ENCODE measurements around the gene AHCTF1. TPM values are rescaled to one million over a fixed set of nuclear protein-coding genes. Genes with fewer than 3 reads are reported as not detected.
A peak's percentile ranks its signal among the peaks of the same experiment; 100 is the strongest.
"Not testable (repeated sequence)": the region's sequence is repeated elsewhere in the genome, so short reads cannot be mapped to it uniquely, and the experiment has no call there.

Gene AHCTF1
- total and polyA plus RNA-seq, 2 experiments from 2014 or later: 21.7 to 49.8 TPM

- H3K27me3 ChIP-seq (ENCODE audit: insufficient read depth); H3K36me3 Mint-ChIP-seq (ENCODE audit: low read depth); H3K4me1 ChIP-seq (ENCODE audit: insufficient read depth); H3K4me3 Mint-ChIP-seq; ATAC-seq; H3K36me3 ChIP-seq (ENCODE audit: insufficient read depth); H4K20me1 ChIP-seq (replicated peaks; ENCODE audit: insufficient read depth); H3F3A ChIP-seq (replicated peaks; ENCODE audit: low read depth); H3K27me3 Mint-ChIP-seq (ENCODE audit: insufficient read depth, low read depth, poor library complexity); H3K27ac Mint-ChIP-seq; H3K27ac ChIP-seq (ENCODE audit: low read depth); H2AFZ ChIP-seq; H3K4me2 ChIP-seq; DNase-seq (ENCODE audit: low spot score); H3K79me2 ChIP-seq (replicated peaks; ENCODE audit: insufficient read depth); H3K4me1 Mint-ChIP-seq; H3K9me2 ChIP-seq (ENCODE audit: insufficient read depth); H3K4me3 ChIP-seq: not testable (repeated sequence)
- peaks cover 10% of the 10 kb centered on the region for H3K9me3 Mint-ChIP-seq
These were observed 114.0 kb downstream of the AHCTF1 start for GRCh38 chr1:246817778-246818177.

GRCh38 chr1:246815693-246816270, 116.0 kb downstream of the AHCTF1 start:
- H3K4me2 ChIP-seq: no peak overlapping the region
- no peaks in the 10 kb centered on the region; the same call in 1 of the 2 replicates for H3K36me3 ChIP-seq (ENCODE audit: insufficient read depth)
- ATAC-seq (no peak), DNase-seq (ENCODE audit: low spot score) (no peak)
- H4K20me1 ChIP-seq (replicated peaks; ENCODE audit: insufficient read depth): no peaks in the 10 kb centered on the region
- Mint-ChIP-seq H3K4me1 (peaks cover 16% of the 10 kb centered on the region), H3K27me3 (ENCODE audit: insufficient read depth, low read depth, poor library complexity) (peaks cover 19% of the 10 kb centered on the region), H3K4me3 (no peak overlapping the region), H3K9me3 (peaks cover 14% of the 10 kb centered on the region), H3K36me3 (ENCODE audit: low read depth) (peaks cover 9% of the 10 kb centered on the region; the same call in 2 of the 3 replicates), H3K27ac (no peak overlapping the region)
- H3K4me3 ChIP-seq: no peak overlapping the region
- peak overlapping the region; percentile 74; the same call in 1 of the 2 replicates for H2AFZ ChIP-seq
- no peaks in the 10 kb centered on the region for H3K79me2 ChIP-seq (replicated peaks; ENCODE audit: insufficient read depth)
- peaks cover 11% of the 10 kb centered on the region; the same call in 1 of the 2 replicates for H3K4me1 ChIP-seq (ENCODE audit: insufficient read depth)
- no peak overlapping the region for H3K27ac ChIP-seq (ENCODE audit: low read depth)
- no peaks in the 10 kb centered on the region for H3K27me3 ChIP-seq (ENCODE audit: insufficient read depth)
- no peaks in the 10 kb centered on the region for H3F3A ChIP-seq (replicated peaks; ENCODE audit: low read depth)
- H3K9me2 ChIP-seq (ENCODE audit: insufficient read depth): no peaks in the 10 kb centered on the region
- TF ChIP-seq POLR2AphosphoS5 (IDR thresholded peaks at IDR 0.05; ENCODE audit: low read depth) (no peak), EZH2 (IDR thresholded peaks at IDR 0.05; ENCODE audit: low read depth, unreplicated experiment) (no peak), NANOG (IDR thresholded peaks at IDR 0.05; ENCODE audit: borderline replicate concordance) (no peak), ZNF114 (CRISPR knock-in tag; IDR thresholded peaks at IDR 0.05) (no peak), CREB1 (CRISPR knock-in tag; IDR thresholded peaks at IDR 0.05; ENCODE audit: low read depth) (no peak), STAT1 (IDR thresholded peaks at IDR 0.05; ENCODE audit: unreplicated experiment) (no peak), JUNB (IDR thresholded peaks at IDR 0.05; ENCODE audit: unreplicated experiment) (no peak), EZH2phosphoT487 (IDR thresholded peaks at IDR 0.05; ENCODE audit: unreplicated experiment) (no peak), ZNF331 (CRISPR knock-in tag; IDR thresholded peaks at IDR 0.05; ENCODE audit: low read depth) (no peak), CTCF (conservative IDR thresholded peaks at IDR 0.05; ENCODE audit: low read depth in 2 of 2) (no peak), ETS1 (IDR thresholded peaks at IDR 0.05) (no peak), ZNF462 (CRISPR knock-in tag; IDR thresholded peaks at IDR 0.05) (no peak)

Data from GM23338 (cell line).